Breast epithelium (tissue), 3 donors: ENCODE results near the gene SUPT20HL2.

Source experiments
- CTCF ChIP-seq, 3 donors: fragments of 450-650 bp; IDR thresholded peaks; one replicate each; pipeline ENCODE4 v1.5.1; 2016 to 2017; ENCODE audit warnings: antibody characterized with exemption in 3 of 3, mild to moderate bottlenecking in 3 of 3, moderate library complexity in 3 of 3
- POLR2A ChIP-seq: fragments of 450-650 bp; IDR thresholded peaks from one replicate; pipeline ENCODE4 v1.6.1; 2016; ENCODE audit warnings: antibody characterized with exemption, mild to moderate bottlenecking, moderate library complexity

GRCh38 chrX:24306440-24306839 lies 7.4 kb downstream of the SUPT20HL2 start:
- TF ChIP-seq CTCF (IDR thresholded peaks at IDR 0.05) (no peak), POLR2A (no peak)
